Renal cortex interstitium (tissue), 11 donors: ENCODE measurements around the gene RERE. TPM values are rescaled to one million over a fixed set of nuclear protein-coding genes. Genes with fewer than 3 reads are reported as not detected.
A peak's percentile ranks its signal among the peaks of the same experiment; 100 is the strongest.

Experiments used
- DNase-seq, 11 donors: peaks; one replicate each; pipeline ENCODE4 v3.0.0-alpha.2; 2013; ENCODE audit warnings: low read depth in 9 of 11, low spot score in 4 of 11; ENCODE audit errors: extremely low read depth in 1 of 11
- polyA plus RNA-seq, 3 donors: library from polyadenylated mRNA; unstranded; fragments of 120-200 nt; gene quantifications; one replicate each; pipeline ENCODE4 v1.2.1, GENCODE V29; 2013; ENCODE audit not compliant: insufficient read length in 3 of 3

Gene RERE
- polyA plus RNA-seq, 3 donors, result 149 to 169 (median 157) TPM

DNA sequence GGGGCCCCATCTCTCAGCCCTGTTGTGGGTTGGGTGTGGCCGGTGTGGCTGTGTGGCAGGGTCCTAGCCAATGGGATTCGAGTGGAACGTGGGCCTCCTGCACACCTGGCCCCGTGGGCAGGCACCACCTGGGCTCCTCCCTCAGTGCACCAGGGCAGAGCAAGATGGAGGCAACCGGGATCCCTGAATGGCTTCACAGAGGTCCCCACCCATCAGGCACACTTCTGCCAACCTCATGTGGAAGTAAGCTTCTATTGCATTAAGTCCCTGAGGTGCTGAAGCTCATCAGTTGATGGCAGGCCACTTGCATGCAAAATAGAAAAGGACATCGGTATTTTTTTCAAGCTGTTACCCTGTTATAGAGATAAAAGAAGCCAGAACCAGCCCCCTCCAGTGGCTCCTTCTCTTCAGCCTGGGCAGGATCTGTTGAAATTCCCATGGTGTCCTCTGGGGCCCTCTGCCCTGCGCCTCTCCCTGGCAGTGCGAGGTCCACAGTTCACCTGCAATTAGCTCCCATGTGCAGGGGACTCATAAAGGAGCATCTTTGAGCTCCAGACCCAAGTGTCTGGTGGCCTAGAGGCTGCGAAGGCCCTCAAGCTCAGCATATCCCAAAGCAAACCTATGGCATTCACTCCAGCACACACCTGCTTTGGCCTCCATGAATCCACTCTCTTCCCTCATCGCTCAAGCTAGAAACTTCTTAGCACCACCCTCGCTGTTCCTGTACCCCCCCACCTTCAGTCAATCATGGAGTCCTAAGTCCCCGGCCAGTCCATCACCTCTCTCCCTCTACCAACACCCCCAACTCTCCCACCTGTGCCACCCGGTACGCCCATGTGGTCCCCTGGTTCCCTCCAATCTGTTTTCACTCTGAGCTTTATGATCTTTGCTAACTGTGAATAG lies 501.6 kb downstream of the RERE start:
- DNase-seq, result no peak

DNA sequence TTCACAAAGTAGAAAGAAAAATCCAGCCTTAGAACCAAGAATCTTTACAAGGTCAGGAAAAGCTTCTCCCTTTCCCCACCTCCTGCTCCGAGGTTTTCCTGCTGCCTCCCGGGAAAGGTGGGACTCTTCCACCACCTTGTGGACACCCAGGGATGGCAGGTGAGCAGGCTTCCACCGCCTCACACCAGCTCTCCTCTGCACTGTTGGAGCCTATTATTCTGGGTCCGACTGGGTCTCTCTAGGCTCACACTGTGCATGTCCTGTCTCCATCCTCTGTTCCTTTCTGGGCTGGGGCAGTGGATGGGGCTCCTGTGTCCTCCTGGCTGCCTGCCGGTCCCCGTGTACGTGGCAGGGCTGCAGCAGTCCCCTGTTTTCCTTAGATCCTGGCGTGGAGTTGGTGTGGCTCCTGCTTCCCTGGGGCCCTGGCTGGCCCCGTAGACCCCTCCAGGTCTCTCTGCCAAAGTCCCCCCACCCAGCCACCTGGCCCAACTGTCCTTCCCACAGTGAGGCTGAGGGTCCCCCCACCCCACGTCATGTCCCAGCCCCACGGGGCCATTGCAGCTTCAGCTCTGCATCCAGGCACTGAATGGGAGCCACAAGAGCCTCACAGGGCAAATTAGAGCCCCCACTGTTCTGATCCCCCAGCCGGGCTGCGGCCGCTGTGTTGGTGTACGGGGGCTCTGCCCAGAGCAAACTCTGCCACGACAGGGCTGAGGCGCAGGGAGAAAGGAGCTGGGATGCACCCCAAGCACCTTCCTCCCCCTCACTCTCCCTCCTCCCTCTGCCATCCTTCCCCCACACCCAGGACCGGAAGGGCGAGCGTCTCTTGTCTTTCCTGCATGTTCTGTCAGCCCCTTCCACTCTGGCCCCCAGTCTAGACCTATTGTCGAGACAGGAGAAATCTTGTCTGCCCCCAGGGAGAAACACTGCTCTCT lies 502.8 kb downstream of the RERE start:
- DNase-seq, result peak in 10 of 11 donors; percentile 46 to 75 (median 70)

GRCh38 chr1:8313231-8313630 lies 504.2 kb downstream of the RERE start:
- DNase-seq, result no peak

DNA sequence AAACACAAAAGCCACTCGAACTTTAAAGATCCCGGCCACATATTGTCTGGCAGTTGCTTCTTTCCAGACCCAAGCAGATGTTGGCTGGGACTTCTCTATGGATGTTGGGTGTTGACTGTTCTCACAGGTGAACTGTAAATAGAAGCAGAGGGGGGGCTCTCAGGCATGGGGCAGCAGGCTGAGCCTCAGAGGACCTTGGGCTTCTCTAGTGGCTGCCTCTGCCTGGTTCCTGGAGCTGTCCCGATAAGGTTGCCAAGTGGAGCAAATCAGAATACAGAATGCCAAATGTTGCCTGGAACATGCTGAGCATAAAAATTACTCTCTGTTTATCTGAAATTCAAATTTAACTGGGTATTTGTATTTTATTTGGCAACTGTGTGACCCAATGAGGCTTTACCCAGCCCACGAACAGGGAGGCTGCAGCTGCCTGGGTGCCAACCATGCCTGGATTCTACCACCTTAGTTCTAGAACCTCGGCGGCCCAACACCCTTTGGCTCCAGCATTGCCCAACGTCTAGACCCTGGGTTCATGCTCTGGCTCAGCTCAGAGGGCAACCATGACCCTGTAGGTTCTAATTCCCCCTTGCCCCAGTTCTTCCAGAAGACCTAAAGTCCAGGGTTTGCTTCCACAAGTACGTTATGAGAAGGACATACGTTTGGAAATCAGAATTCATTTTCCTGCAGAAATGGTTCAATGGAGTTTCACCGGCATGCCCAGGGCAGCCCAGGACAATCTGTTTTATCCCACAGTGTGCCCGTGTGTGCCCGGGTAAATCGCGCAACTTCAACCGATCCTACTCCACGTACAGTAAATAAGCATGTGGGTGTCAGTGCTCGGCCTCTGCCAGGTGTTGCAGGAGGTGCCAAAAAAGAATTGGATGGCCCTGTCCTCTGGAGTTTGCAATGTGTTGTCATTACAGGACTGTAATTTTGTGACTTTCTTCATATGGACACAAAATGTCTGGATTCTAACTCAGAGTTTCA lies 504.9 kb downstream of the RERE start:
- DNase-seq, result no peak

DNA sequence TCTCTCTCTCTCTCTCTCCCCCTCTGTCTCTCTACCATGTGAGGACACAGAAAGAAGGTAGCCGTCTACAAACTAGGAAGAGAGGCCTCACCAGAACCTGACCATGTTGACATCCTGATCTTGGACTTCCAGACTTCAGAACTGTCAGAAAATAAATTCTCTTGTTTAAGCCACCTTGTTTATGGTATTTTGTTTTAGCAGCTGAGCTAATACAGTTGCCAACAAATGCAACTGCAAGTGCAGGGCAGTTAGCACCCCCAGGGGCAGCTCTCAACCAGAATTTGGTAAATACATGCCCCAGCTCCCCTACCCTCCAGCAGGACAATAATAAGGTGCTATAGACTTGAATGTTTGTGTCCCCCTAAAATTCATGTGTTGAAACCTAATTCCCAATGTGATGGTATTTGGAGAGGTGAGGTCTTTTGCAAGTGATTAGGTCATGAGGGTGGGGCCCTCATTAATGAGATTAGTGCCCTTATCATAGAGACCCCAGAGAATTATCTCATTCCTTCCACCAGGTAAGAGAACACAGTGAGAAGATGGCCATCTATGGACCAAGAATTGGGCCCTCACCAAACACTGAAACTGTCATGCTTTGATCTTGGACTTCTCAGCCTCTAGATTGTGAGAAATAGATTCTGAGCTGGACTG lies 506.2 kb downstream of the RERE start:
- DNase-seq, result no peak

- no peak for DNase-seq
Measured at GRCh38 chr1:8307628-8308027, 509.8 kb downstream of the RERE start.

DNA sequence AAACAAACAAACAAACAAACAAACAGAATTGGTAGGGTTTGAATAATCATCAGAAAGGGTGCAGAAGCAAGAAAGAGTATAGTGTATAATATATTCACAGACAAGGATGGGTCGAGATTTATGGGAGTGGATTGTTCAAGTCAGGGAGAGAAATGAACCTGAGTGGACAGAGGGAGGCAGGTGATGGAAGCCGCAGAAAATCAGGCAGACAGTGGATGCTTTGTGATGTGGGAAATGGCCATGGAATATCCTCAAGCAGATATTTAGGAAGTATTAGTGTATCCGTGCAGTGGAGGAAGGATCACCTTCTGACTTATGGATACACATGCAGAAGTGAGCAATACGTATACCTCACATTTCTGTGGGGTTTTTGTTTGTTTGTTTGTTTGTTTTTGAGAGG lies 513.6 kb downstream of the RERE start:
- DNase-seq, result no peak

DNA sequence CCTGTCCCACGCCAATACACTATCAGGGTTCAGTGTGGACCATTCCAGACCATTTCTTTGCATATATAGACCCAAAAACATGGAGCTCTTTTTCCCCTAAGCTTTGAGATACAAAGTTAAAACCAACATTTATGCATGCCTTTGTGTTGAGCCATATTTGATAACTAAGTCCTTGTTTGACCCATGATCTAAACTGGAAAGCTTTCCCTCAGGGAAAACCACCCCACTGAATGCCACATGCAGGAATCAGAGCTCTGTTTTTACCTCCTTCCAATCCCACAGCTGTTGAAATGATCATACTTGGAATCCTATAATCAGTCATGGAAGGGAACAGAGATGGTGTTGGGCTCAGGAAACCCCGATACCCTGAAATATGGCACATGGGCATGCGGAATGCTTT lies 514.3 kb downstream of the RERE start:
- no peak for DNase-seq

Other genes with a start within 250 kb of the RERE start
- gene ENO1, start 61.0 kb upstream of the RERE start, polyA plus RNA-seq, result 100 to 1,000 TPM; 887 to 994 (median 909) TPM
- gene CA6, start 128.2 kb upstream of the RERE start, polyA plus RNA-seq, result under 1 TPM; 0.11 to 0.17 (median 0.14) TPM
- under 1 TPM in 1 of 3 donors, not detected in 2; 0.17 TPM for gene SLC2A7, start 208.8 kb upstream of the RERE start, polyA plus RNA-seq